Occipital lobe (tissue), 2 donors: Measurements from ENCODE around the gene MYT1. TPM values are rescaled to one million over a fixed set of nuclear protein-coding genes. Genes with fewer than 3 reads are reported as not detected.

ENCODE experiments used
- DNase-seq: peaks from one replicate; lab custom pipeline; 2025; lab: John Stamatoyannopoulos, UW
- total RNA-seq: library from RNA; depleted of rRNA; stranded (reverse); fragments of >200 nt; gene quantifications from one replicate; pipeline ENCODE4 v1.2.3, GENCODE V29; 2014

The MYT1 gene
- total RNA-seq, 1 donor from 2014 or later, result 5.9 TPM

DNA sequence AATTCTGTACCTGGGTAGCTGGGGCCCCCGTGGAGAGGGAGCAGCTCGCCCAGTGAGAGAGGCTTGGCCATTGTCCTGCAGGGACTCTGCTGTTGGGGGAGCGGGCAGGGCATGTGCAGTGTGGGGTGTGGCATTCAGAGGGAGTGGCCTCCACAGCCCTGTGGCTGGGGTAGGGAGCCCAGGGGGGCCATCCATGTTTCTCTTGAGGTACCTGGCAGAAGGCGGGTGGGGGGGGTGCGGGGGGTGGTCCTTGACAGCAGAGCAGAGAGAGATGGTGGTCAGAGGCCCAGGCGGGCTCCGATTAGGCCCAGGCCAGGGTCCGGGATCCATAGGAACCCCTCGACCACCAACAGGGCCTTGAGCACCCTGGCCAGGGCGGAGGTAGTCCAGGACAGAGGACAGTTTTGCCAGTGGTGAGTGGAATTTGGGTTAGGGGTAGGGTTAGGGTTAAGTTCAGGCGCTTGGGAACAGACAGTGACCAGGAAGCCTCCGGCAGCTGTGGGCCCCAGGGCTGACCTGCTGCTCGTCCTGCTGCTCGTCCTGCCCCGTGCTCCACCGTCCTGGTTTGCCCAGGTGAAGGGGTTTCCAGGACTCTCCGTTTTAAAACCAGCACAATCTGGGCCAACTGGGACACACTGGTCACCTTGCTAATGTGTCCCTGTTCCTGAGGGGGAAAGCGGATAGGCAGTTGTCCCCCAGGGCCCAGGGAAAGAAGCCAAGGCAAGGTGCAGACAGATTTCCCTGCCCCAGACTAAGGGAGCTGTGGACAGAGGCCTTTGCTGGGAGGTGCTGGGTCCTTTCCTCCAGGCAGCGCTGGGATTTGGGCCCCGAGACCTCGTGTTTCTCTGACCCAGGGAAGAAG lies 24.8 kb upstream of the MYT1 start:
- DNase-seq, result no peak

DNA sequence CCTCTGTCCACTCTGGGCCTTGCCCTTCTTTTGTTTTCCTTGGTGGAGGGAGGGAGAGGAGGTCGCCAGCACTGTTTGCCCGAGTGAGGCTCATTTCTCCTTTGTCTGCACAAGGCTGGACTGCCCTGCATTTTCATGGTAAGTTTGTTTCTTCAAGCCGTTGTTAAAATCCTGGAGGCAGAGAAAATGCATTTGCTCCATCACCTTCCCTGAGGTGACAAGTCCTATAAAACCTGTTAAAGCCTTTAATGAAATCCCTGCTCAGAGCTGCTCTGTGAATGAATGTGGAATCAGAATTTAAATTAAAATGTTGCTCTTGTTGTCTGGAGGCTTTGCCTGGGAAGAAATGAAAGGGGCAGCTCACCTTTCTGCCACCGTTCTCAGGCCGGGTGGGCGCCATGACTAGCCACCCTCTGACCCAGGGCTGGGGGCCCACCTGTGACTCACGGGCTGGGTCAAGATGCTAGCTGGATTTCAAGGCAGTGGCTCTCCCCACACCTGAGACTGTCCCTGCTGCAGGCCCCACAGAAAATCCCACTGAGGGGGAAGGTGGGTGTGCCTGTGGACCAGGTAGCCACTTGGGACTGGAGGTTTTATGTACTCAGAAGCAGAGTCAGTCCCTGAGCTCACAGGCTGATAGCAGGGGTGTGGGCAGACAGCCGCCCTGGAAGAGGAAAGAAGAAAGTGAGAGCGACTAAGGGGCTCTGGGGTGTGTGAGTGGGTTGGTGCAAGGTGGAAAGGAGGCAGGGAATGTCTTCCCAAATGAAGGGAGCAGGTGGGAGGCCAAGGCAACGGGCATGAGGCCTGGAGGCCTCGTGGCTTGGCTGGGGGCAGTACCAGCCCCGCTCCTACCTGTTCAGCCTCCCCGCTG lies 24.0 kb upstream of the MYT1 start:
- no peak for DNase-seq

DNA sequence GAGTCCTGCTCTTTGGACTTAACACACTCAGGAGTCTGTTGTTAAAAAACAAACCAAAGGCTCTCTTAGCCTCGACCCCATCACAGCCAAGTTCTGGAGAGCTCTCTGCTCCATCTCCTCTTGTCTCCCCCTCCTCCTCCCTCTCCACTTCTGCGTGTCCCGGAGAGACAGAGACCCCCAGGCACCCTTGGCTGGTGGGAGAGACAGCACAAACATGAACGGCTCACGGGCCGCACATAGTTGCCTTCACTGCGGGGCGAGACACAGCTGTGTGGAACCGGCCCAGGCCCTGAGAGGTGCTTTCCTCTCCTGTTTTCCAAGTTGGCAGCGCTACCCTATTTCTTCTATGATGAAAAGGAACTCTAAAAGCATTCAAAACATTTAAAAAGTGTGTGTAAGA lies 23.3 kb upstream of the MYT1 start:
- no peak for DNase-seq

DNA sequence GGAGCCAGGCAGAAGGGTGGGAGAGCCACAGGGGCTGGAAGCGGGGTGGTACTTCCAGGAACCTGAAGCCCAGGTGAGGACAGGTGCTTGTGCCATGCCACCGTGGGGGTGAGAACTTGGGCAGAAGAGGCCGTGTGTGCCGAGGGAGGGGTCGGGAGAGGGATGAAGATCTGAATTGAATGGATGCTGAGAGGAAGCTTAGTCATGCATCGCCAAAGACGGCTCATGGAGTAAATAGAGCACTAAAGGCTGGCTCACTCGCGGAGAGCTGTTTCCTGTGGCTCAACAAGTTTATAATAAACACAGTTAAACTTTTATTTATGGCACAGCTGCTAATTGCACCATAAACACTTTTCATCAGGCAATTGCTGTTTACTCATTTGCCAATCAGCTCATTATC lies 21.7 kb upstream of the MYT1 start:
- DNase-seq, result no peak

DNA sequence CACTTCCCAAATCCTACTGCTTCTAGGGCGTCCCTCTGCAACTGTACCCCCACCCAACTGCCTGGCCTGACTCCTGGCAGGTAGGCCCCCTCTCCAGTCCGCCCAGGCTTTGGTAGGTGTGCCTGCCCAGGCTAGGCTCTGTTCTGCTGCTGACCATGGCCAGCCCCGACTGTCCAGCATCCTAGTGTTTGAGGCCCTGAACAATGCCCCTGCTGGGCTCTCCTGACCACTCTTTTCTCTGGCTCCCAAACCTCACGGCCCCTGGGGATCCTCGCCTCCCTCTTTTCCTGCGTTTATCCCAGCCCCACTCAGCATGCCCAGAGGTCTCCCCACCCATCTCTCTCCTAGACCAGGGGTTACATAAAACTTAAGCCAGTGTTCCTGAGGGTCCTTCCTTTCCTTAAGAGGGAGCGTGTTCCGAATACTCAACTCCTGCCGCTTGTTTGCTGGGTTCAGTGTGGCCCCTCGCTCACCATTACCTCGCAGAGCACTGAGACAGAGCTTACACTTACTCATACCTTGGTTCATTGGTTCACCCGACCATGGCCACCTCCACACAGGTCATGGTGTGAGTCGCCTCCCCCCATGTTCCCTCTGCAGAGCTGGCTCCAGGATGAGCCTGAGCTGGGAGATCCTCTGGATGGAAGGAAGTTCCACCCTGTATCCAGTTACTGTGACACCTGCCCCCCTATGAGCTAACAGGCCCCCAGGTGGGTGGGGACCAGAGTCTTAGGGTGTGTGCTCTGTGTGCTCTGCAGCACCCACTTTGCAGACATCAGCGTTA lies 21.0 kb upstream of the MYT1 start:
- DNase-seq, result no peak

DNA sequence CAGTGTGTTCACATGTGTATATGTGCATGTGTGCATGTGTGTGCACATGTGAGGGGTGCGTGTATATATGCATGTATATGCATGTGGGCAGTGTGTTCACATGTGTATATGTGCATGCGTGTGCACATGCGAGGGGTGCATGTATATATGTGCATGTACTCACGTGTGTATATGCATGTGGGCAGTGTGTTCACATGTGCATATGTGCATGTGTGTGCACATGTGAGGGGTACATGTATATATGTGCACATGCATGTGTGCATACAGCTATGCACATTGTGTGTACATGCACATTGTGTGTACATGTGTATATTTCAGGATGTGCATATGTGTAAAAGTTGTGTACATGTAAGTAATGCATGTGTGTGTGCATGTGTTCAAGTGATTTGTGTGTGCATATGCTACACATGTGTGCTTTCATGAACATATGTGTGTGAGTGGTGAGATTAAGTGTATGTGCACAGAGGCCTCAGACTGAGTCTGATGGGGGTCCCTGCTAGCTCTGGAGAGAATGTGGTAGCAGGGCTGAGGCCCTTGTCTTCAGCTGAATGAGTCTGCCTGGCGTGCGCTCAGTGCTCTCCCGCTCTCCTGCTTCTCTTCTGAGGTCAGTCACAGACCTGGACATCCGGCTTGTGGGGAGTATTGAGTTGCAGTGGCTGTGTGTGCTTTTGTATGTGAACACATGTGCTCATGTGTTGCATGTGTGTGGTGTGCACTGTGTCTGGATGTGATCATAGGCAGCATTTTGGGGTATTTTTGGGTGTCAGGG lies 19.9 kb upstream of the MYT1 start:
- DNase-seq, result no peak

DNA sequence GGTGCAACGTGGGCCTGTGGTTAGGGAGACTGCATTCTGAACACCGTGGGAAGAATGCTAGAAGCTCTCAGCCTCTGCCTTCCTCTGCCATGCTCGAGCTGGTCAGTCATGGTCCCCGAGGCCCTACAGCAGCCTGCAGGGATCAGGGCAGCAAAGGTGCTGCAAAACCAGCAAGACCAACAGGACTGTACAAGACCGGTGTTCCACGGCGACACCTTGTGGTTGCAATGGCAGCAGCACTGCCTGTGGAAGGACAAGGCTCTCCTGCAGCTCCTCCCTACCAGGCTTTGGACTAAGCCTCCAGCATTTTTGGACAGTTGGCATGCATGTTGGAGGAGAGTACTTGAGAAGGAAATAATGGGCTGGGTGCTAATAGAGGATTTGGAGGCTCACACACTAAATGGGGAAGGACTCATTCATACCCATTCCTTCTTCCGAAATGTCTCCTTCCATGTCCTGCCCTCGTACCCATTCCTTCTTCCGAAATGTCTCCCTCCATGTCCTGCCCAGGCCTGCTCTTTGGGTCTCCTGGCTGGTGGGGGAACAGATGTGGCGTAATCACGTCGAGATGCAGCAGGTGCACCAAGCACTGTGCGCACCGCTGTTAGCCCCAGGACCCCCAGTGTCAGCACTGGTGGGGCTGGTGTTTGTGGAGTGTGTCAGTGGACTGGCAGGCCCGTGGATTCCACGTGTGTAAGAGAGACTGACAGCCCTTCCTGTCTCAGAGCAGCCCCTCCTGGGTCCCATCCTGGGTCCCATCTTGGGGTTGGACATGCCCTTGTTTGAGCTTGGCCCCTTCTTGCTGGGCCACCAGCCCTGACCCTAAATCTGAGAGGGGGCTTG lies 18.6 kb upstream of the MYT1 start:
- DNase-seq, result no peak

DNA sequence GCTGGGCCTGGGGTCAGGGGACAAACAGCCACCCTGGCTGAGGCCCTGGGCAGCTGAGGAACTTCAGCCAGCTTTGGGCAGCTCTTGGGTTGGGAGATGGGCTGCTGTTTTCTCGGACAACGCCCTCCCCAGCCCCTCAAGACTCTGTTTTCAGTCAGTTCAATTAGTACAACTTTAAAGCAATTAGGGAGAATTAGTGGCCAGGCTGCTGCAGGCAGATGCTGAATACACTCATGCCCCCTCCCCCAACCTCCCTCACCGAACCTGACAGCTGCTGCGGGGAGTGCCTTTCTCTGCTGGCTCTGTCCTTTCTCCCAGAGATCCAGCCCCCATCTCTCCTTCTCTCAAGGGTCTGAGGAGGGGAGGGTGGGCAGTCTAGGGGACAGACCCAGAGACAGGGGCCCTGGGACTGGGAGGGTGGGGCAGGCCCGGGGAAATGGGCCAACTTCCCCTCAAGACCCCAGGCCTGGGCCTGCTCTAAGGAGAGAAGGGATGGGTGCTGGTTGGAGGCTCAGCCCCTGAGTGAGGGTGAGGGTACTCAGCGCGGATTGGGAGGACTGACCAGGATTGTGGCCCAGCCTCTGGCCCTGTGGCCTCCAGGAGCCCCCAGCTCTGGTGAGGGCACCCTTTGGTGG lies 17.8 kb upstream of the MYT1 start:
- no peak for DNase-seq

DNA sequence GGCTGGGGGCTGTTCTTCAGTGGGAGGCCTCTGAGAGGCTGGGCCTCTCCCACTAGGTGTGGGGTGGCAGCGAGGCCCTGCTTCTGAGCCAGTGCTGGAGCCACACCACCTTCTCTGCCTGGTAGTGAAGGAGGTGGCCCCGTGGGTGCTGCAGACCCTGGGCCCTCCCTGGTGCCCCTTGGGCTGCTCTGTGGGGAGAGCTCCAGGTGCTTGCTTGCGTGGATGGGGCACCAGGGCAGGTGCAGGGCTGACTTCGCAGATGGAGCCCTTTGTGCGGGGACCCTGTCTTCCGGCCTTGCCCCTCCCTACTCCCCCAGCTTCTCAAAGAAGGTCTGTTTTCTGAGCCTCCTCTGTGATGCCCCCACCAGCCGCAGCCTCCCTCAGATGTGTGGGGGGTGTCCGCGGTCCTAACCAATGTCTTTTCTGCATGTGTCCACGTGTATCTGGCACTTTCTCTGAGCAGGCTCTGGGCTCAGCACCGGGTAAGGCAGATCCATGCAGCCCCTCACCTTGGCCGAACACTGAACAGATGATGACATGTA lies 17.2 kb upstream of the MYT1 start:
- DNase-seq, result no peak

DNA sequence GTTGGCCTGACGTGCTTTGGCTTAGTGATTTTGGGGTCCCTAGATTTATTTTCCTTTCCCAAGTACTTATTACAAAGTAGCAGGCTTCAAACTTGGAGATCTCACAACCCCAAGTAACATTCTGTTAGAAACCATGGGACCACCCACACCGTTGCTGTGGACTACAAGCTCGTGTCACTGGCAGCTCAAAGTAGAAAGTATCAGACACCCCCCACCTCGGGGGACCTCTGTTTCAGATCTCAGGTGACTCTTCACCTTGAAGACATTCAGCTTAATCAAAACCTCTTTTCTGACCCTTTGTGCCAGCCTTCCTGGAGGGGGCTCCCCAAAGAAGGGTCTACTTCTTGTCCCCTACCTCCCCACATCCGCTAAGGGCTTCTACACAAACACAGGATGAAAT lies 15.7 kb upstream of the MYT1 start:
- no peak for DNase-seq

DNA sequence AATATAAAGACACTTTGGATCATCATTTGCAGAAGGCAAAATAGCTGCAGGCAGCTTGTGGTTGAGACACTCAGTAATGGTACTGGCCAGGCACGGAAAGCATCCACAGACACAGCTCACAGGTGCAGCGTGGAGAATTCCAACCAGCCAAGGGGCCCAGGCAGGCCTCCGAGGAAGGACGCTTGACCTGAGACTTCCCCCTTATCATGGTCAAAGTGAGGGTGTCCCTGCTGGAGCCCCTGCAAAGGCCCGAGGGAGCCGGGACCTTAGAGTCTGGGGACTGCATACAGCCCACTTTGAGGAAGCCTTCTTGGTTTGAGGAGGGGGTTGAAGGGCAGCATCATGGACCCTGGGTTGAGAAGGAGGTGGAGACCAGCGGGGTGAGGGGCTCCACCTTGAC lies 15.1 kb upstream of the MYT1 start:
- DNase-seq, result no peak

DNA sequence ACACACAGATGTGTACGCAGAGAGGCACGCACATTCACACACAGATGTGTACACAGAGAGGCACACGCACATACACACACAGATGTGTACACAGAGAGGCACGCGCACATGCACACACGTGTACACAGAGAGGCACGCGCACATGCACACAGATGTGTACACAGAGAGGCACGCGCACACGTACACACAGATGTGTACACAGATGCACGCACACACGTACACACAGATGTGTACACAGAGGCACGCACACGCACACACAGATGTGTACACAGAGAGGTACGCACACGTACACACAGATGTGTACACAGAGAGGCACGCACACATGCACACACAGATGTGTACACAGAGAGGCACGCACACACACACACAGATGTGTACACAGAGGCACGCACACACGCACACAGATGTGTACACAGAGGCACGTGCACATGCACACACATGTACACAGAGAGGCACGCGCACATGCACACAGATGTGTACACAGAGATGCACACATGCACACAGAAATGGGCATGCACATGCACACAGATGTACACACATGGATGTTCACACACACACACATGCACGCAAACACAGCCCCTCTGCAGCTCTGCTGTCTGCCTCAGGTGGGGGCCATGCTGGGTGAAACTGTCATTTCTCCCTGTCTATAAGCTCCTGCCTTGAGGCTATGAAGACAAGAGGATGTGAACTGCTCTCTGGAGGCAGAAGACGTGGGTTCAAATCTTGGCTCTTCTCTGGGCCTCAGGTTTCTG lies 14.3 kb upstream of the MYT1 start:
- no peak for DNase-seq

DNA sequence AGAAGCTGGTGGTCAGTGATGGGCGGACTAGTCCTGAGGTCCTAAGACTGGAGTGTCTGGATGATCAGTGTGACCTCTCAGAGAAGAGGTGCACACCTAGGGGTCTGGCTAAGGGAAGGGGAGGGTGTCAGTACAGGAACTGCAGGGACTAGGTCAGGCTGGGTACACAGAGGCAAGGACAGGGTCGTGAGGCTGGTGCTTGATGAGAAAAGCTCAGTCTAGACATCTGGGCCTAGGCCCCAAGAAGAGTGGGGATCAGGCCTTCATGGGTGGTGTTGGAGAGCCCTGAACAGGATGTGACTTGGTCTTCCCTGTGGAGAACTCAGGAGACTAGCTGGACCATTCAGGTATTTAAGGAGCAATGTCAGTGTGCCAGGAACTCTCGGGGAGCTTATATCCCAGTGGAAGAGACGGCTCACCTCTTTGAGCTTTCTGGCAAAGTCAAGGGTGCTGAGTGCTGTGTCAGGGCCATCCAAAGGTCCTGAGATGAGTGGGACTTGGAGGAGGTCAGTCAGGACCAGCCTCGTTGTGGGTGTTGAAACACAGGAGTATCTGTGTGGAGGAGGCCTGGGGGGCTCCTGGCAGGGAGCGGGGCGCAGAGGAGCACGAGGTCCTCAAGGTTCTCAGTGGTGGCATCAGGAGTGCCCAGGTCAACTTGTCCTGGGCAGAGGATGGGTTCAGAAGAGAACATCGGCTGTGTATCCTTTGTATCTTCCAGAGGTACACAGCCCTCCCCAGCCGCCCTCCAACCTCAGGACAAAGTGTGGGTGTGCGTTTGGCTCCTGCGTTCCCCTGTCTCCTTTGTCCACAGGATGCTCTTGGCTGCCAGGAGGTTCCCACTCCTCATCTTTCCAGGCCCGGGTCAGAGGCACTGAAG lies 13.3 kb upstream of the MYT1 start:
- no peak for DNase-seq

DNA sequence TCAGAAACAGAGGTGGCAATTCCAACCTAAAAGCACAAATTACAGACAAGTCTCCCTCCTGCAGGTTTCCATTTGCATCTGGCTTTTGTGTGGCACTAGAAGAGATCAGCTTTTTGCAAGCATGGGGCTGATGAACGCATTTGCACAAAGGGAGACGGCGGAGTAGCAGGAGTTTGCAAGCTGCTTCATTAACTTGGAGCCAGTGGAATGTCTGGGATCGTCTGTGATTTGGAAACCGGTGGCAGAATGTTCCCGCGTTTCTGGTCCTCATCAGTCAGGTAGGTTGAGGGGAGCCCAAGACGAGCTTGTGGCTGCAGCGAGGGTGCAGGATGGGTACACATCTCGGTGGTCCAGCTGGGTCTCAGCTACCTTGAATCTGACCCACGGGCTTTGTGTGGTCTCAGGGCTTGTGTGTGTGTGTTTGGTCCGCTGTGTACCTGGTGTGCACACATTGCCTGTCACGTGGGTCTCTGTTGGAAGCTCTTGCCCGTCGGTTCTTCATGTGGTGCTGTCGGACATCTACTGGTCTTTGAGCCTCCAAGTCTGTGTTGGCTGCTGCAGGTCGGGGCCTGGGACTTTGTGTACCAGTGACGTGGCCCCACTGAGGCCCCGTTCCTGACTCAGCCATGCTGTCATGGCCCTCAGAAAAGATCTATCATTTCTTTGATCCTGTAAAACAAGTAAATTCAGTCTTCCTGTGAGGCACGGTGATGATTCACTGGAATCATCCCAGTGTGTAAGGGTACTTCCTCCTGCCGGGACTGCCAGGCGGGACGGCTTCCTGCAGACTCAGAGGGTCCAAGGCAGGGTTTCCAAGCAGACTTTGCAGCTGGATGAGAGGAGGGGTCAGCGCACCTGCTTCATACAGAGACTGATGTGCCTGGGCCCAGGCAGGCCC lies 12.4 kb upstream of the MYT1 start:
- DNase-seq, result no peak

DNA sequence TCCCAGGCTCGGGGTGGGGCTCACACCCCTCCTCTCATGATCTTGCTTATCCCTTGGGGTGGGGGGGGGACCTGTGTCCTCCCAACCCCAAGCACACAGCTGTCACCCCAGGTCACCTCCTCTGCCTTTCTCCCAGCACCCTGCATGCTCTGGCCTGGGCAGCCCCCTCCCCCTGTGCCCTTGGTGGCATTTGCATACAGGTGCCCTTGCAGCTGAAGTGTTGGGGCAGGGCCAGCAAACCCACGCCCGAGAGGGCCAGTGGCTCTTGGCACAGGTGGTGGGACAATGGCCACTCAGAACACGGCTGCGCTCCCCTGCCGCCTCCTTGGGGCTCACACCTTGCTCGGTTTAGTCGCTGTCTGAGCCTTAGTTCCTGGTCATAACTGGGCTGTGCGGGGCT lies 11.3 kb upstream of the MYT1 start:
- no peak for DNase-seq

DNA sequence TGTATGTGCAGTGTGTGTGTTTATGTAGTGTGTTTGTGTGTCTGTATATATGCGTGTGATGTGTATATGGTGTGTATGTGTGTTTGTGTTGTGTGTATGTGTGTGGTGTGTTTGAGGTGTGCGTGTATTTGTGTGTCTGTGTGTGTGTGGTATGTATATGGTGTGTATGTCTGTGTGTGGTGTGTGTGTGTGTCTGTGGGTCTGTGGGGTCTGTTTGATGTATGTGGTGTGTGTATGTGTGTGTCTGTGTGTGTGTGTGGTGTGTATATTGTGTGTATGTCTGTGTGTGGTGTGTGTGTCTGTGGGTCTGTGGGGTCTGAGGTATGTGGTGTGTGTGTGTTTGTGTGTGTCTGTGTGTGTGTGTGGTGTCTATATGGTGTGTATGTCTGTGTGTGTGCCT lies 10.8 kb upstream of the MYT1 start:
- DNase-seq, result no peak
